ENCODE data around the gene ROR1.

ROR1 gene

GRCh38 chr1:63983391-63984256 lies 209.8 kb downstream of the ROR1 start:
- no peak for DNase-seq

- no peak for DNase-seq
Measured at GRCh38 chr1:63984257-63984929, 210.6 kb downstream of the ROR1 start.

DNA sequence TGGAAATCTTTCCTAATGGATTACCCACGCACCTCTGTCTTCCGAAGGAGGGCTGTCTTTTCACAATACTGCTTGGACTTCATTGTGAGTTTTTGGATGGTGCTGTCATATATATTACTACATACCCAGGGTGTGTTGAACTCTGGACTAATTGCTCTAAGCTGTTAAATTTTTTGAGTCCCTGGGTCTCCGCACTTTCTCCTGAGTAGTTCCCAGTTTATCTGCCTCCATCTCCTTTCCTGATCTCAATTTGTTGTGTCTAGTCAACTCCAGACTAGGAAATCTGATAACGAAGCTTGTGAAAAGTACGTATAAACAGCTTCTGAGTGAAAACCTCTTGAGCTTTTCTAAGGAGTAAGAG lies 211.1 kb downstream of the ROR1 start:
- no peak for DNase-seq

- DNase-seq: no peak
Measured at GRCh38 chr1:63987014-63987627, 213.3 kb downstream of the ROR1 start.

DNA sequence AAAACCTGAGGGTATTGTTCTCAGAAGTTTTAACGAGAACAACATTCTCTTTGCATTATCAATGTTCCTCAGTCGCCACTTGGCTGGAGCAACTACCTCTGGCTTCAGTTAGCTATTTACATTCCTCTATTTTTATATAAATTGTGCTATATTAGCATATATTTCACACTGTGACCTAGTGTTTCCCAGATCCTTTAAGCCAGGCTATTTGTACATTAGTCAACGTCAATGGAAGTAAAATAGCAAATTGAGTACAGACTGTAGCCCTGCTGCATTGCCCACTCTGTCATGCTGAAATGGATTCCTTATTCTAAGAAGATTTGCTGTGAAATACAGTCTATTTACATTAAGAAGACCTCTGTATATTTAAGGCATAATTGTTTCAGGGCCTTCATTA lies 213.8 kb downstream of the ROR1 start:
- DNase-seq: no peak

- DNase-seq: no peak
Measured at GRCh38 chr1:63988941-63989340, 215.1 kb downstream of the ROR1 start.

- DNase-seq: no peak
Measured at GRCh38 chr1:63991685-63992084, 217.9 kb downstream of the ROR1 start.

DNA sequence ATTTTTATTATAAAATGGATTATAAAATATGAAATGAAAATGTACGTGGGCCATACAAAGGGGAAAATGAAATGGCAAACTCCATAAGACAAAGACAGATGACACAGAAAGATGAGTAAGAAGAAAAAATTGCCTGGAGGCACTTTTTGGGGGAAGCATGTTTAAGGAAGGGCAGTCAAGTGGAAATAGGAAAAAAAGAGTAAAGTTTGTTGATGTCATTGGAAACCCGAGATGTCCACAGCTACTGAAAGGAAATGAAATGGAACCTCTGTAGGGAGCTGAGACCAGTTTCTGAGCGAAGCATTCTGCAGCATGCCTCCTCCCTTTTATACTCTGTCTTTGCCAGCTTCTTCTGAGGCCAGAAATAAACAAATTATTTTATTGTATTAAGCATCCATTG lies 226.2 kb downstream of the ROR1 start:
- no peak for DNase-seq

- no peak for DNase-seq
Measured at GRCh38 chr1:64001038-64001437, 227.2 kb downstream of the ROR1 start.

GRCh38 chr1:64004451-64005025 lies 230.7 kb downstream of the ROR1 start:
- DNase-seq: no peak

DNA sequence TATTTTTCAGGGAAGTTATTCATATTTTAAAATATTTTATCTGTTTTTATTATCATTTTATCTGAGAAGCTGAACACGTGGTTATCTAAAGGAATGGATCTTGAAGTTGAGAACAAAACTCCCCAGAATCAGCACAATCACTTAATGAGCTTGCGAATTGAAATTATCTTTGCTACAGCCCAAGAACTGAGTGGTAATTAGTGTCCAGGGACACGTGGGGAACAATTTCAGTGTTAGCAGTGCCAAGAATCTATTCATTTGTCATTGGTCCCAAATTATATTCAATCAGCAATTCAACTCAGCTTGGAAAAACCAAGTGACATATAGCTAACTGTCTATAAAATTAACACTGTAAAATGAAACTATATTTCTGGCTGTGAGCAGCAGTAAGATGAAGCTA lies 232.0 kb downstream of the ROR1 start:
- no peak for DNase-seq

GRCh38 chr1:64006276-64007051 lies 232.6 kb downstream of the ROR1 start:
- DNase-seq: peak; percentile 48

GRCh38 chr1:64010316-64010715 lies 236.5 kb downstream of the ROR1 start:
- no peak for DNase-seq

DNA sequence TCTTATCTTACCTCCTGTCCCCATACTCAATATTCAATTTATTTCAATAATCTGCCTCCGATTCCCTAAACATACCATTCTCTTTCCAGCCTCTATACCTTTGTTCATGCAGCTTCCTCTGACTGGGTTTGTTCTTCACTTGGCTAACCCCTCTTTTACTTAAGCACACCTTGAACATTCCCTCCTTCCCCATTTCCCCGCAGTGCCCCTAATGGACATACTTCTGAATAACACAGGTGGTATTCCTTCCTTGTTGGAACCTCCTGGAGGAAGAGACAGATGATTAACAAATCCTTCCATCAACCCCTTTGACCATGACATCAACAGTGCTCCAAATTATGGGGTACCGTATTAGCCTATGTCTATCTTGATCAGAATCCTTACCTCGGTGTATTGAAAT lies 239.6 kb downstream of the ROR1 start:
- no peak for DNase-seq

GRCh38 chr1:64019818-64020217 lies 246.0 kb downstream of the ROR1 start:
- no peak for DNase-seq

- no peak for DNase-seq
Measured at GRCh38 chr1:64021066-64021465, 247.2 kb downstream of the ROR1 start.

DNA sequence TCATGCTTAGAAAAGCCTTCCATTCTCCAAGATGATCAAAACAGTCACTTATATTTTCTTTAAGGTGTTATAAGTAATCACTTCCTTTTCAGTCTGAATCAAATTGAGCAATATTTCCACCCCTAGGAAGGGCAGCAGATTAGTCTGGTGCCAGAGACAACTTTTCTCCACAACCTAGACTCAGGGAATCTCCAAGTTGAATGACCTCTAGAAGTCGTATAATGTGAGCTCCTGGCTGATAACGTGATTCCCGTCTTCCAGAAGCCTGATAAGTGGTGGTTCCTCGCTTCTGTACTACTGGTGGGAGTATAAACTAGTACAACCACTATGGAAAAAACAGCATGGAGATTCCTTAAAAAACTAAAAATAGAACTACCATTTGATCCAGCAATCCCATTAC lies 251.2 kb downstream of the ROR1 start:
- no peak for DNase-seq

DNA sequence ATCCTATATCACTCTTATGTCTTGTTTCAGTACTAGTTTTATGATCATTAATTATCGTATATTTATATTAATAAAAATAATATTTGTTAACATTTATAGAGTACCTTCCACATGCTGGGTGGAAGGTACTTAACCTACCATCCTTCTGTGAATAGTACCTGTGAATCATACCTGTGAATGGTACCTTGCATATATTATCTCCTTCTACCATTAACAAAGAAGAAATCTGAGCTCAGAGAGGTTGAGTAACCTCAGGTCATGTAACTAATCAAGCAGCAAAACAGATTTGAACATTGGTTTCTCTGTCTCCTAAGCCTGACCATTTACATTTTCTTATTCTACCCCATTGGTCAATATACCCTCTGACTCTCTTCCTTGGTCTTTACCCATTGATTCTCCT lies 255.2 kb downstream of the ROR1 start:
- DNase-seq: no peak

GRCh38 chr1:64030411-64030810 lies 256.6 kb downstream of the ROR1 start:
- no peak for DNase-seq

GRCh38 chr1:64031236-64031635 lies 257.4 kb downstream of the ROR1 start:
- no peak for DNase-seq

DNA sequence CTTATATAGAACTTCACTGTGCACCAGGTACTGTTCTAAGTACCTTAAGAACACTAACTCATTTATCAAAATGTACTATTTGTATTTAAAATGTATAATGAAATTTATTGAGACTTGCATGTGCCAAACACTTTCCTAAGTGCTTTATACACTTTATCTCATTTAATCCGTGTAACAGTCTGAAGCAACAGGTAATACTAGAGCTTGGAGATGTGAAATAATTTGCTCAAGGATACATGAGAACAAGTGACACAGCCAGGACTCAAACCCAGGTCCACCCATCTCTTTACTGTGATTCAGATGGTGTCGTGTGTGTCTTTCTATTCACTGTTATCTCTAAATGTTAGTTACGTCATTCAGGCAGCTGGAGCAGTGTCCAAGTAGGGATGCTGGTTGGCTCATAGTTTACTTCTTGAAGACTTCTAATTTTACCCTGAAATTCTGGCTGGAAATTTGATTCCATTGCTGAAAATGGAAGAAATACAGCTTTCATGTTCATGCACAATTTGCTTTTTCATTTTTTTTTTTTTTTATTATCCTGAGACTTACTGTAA lies 259.9 kb downstream of the ROR1 start:
- no peak for DNase-seq

GRCh38 chr1:64036549-64036948 lies 262.7 kb downstream of the ROR1 start:
- DNase-seq: no peak

DNA sequence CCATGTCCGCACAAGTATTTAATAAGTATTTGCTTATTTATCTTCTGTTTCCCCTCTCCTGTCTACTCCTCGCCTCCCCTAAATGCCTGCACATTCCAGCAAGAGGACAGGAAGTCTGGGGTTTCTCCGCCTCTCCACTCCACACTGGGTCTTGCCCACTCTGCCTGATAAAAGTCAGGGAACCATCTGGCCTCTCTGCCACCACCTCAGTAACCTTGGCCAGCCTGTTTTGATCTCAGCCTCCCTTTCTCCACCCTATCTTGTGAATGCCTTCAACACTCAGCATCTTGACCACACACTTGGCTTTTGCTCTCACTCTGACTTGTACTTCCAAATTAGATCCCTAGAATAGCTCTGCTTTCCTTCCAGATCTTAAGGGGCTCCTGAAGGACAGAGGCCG lies 264.3 kb downstream of the ROR1 start:
- DNase-seq: no peak

Measured in NCI-H774 (cell line).